AML-193 (cell line): ENCODE data around the gene ZNF778.
"Not testable (repeated sequence)": the region's sequence is repeated elsewhere in the genome, so short reads cannot be mapped to it uniquely, and the experiment has no call there.

Source experiments
- DNase-seq, 2 experiments: peaks; one replicate each; lab custom pipeline; 2025; lab: John Stamatoyannopoulos, UW

The ZNF778 gene

DNA sequence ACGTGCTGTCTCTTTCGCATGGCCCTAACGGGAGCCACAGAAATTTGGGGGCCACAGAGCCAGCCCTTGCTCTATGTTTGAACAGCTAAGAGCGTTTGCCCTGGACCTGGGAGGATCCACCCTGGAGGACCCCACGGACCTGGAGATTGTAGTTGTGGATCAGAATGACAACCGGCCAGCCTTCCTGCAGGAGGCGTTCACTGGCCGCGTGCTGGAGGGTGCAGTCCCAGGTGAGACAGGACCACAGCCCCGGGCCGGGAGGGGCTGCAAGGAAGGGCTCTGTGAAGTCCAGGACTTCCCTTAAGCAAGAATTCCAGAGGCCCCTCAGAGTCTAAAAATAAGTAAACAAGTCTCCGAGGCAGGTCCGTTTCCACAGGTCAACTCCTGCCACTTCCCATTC is 34.0 kb upstream of the ZNF778 start:
- DNase-seq: no peak

DNA sequence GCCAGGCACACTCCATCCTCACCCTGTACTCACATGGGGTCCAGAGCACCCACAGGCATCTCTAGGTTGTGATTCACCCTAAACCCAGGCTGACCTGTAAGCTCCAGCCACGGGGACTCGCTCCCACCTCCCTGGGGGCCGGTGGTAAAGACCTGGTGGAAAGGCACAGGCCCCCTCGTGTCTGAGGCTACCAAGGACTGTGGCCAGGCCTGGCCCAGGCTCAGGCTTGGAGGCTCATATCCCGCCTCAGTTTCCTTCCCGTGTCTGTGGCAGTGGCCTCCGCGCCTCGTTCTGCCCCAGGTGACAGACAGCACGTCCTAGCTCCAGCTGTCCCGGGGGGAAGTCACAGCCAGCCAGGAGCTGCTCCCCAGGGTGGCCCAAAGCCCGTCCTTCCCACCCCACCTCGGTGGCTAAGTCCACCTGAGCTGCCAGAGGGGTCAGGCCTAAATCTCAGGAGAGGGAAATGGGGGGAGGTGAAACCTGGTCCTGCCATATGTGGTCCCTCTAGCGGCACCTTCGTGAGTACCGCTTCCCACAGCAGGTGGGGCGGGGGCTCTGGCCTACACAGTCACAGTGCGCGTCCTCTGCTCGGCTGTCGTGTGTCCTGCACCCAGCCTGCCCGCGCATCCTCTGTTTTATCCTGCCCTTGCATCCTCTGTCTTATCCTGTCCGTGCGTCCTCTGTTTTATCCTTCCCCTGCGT is 33.4 kb upstream of the ZNF778 start:
- DNase-seq: no peak

DNA sequence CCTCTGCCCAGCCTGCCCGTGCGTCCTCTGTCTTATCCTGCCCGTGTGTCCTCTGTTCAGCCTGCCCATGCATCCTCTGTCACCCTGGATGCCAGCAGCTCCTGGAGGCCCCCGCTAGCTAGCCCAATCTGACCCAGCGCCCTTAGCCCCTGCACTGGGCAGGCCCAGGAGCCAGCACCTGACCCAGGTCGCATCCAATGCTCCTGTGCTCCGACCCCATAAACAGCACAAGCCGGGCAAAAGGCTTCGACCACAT is 32.9 kb upstream of the ZNF778 start:
- no peak for DNase-seq

DNA sequence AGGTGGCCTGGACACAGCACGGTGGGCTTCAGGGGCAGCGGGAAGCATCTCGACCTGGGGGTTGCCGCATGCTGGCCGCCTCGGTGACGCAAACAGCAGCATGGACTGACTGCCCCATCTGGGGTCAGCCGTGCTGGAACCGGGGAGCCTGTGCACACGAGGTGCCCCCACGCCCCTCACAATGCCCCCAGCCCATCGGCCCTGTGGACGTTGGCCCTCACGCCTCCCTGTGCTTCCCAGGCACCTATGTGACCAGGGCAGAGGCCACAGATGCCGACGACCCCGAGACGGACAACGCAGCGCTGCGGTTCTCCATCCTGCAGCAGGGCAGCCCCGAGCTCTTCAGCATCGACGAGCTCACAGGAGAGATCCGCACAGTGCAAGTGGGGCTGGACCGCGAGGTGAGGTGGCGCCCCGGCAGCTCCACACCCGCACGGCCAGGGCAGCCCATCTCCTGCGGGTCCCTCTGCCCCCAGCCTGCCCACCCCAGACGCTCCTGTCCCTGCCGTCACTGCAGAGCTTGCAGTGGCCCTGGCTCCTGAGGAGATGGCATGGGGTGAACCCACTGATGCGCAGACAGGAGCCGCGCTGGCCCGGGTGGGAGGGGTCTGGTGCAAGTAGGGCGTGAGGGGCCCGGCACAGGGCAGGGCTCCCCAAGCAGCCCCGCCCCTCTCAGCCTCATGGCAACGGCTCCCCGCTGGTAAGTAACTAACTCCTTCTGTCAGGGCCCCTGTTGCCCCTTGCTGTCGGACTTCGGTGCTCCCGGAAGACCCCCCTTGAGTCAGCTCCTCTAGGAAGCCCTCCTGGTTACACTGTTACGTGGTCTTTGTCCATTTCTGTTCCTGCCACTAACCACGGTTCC is 32.3 kb upstream of the ZNF778 start:
- DNase-seq: no peak

DNA sequence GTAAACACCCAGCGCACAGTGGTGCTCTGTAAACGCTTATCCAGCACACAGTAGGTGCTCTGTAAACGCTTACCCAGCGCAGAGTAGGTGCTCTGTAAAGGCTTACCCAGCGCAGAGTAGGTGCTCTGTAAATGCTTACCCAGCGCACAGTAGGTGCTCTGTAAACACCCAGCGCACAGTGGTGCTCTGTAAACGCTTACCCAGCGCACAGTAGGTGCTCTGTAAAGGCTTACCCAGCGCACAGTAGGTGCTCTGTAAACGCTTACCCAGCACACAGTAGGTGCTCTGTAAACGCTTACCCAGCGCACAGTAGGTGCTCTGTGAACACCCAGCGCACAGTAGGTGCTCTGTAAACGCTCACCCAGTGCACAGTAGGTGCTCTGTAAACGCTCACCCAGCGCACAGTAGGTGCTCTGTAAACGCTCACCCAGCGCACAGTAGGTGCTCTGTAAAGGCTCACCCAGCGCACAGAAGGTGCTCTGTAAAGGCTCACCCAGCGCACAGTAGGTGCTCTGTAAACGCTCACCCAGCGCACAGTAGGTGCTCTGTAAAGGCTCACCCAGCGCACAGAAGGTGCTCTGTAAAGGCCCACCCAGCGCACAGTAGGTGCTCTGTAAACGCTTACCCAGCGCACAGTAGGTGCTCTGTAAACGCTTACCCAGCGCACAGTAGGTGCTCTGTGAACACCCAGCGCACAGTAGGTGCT is 31.5 kb upstream of the ZNF778 start:
- DNase-seq: not testable (repeated sequence)

DNA sequence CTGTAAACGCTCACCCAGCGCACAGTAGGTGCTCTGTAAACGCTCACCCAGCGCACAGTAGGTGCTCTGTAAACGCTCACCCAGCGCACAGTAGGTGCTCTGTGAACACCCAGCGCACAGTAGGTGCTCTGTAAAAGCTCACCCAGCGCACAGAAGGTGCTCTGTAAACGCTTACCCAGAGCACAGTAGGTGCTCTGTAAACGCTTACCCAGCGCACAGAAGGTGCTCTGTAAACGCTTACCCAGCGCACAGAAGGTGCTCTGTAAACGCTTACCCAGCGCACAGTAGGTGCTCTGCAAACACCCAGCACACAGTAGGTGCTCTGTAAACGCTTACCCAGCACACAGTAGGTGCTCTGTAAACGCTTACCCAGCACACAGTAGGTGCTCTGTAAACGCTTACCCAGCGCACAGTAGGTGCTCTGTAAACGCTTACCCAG is 30.9 kb upstream of the ZNF778 start:
- DNase-seq: not testable (repeated sequence)

DNA sequence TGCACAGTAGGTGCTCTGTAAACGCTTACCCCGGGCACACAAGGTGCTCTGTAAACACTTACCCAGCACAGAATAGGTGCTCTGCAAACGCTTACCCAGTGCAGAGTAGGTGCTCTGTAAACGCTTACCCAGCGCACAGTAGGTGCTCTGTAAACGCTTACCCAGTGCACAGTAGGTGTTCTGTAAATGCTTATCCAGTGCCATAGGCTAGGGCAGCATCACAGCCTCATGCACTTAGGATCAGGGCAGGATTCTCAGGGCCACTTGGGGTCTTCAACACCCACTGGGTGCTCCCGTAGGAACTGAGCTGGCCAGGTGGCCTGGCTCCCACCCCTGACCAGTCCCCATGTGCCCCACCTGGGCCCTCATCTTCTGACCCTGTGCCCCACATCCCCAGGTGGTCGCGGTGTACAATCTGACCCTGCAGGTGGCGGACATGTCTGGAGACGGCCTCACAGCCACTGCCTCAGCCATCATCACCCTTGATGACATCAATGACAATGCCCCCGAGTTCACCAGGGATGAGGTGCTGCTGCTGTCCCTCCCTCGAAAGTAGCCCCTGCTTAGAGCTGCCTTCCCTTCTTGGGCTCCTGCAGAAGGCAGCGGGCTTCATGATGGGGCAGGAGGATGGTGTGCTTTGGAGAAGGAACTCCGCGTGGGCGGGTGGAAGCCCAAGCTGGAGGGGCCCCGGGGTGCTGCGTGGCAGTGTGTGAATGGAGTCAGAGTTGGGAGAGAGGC is 30.3 kb upstream of the ZNF778 start:
- peak; percentile 30 to 32 for DNase-seq

DNA sequence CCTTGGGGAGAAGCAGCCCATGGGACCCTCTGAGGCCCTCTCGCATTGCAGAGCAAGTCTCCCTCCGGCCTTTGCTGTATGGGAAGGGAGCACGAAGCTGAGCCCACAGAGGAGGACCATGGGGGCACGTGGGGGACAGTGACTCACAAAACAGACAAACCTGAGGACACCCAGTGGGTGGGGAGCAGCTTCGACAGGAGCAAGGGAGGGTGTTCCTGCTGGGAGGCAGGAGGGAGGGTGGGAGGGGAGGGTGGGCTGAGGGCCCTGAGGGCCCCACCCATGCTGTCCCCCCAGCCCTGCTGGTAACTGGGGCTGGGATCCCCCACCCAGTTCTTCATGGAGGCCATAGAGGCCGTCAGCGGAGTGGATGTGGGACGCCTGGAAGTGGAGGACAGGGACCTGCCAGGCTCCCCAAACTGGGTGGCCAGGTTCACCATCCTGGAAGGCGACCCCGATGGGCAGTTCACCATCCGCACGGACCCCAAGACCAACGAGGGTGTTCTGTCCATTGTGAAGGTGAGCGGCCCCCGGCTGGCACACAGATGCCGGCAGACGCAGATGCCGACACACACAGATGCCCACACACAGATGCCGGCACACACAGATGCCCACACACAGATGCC is 29.6 kb upstream of the ZNF778 start:
- DNase-seq: no peak

DNA sequence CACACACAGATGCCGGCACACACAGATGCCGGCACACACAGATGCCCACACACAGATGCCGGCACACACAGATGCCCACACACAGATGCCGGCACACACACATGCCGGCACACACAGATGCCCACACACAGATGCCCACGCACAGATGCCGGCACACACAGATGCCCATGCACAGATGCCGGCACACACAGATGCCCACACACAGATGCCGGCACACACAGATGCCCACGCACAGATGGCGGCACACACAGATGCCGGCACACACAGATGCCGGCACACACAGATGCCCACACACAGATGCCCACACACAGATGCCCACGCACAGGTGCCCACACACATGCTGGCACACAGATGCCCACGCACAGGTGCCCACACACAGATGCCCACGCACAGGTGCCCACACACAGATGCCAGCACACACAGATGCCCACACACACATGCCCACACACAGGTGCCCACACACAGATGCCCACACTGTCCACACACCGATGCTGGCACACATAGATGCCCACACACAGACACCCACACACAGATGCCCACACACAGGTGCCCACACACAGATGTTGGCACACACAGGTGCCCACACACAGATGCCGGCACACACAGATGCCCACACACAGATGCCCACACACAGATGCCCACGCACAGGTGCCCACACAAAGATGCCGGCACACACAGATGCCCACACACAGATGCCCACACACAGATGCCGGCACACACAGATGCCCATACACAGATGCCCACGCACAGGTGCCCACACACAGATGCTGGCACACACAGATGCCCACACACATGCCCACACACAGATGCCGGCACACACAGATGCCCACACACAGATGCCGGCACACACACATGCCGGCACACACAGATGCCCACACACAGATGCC is 28.8 kb upstream of the ZNF778 start:
- not testable (repeated sequence) for DNase-seq

DNA sequence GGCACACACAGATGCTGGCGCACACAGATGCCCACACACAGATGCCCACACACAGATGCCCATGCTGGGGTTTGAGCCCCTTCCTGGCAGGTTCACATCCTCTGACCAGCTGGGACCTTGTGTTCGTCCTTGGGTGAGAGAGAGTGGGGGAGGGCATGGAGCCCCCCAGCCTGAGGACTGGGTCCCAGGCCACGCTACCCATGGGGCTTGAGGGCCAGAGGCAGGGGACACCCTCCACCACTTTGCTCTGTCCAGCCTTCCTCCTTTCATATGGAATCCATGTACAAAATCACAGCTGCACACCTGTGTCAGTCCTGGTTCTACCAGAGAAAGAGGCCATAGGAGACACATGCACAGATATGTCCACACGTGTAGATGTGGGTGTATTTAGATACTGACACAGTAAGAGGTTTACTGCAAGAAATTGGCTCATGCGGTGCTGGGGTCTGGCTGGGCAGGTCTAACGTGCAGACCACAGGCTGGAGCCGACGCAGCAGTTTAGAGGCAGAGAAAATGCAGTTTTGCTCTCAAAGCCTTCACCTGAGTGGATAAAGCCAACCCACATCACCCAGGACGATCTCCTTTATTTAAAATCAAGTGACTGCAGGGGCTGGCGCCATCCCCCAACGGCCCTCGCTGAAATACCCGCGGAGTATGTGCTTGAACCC is 28.0 kb upstream of the ZNF778 start:
- DNase-seq: no peak

DNA sequence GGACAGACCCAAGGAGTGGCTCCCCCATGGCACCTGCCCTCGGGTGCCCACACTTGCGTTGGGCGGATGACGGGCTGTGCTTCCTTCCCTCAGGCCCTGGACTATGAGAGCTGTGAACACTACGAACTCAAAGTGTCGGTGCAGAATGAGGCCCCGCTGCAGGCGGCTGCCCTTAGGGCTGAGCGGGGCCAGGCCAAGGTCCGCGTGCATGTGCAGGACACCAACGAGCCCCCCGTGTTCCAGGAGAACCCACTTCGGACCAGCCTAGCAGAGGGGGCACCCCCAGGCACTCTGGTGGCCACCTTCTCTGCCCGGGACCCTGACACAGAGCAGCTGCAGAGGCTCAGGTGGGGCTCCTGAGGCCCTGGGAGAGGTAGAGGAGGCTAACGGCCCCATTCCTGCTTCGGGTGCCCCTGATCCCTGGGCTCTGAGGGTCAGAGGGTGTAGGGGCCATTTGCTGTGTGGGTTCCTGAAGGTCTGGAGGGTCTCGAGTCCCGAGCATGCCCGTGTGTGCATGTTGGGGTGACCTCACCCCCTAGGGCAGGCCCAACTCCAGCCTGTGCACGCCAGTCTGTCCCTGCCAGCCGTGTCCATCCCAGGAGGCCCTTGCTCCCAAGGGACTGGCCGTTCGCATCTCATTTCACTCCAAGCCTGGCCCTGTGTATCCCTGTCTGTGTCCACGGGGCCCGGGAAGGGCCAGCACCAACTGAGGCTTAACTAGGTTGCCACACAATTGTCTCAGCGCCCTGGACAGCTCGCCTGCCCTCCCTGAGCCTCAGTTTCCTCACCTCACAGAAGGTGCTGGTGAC is 27.1 kb upstream of the ZNF778 start:
- no peak for DNase-seq

DNA sequence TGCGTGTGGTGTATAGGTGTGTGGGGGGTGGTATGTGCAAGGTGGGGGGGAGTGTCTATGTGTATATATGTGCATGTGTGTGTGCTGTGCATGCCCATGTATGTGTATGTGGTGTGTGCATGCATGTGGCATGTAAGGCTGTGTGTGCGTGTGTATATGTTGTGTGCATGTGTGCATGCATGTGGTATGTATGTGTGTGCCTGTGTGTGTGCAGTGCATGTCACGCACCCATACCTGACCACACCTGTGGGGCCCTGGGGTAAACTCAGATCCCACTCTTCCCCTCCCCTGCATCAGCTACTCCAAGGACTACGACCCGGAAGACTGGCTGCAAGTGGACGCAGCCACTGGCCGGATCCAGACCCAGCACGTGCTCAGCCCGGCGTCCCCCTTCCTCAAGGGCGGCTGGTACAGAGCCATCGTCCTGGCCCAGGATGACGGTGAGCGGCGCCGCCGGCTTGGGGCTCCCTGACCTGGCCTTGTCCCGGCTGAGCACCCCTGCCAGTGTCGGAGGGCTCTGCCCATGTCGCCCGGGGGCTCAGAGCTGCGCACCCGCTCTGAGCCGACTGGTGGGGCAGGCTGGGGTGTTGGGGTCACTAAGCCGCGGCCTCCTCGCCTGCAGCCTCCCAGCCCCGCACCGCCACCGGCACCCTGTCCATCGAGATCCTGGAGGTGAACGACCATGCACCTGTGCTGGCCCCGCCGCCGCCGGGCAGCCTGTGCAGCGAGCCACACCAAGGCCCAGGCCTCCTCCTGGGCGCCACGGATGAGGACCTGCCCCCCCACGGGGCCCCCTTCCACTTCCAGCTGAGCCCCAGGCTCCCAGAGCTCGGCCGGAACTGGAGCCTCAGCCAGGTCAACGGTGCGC is 26.2 kb upstream of the ZNF778 start:
- DNase-seq: no peak

DNA sequence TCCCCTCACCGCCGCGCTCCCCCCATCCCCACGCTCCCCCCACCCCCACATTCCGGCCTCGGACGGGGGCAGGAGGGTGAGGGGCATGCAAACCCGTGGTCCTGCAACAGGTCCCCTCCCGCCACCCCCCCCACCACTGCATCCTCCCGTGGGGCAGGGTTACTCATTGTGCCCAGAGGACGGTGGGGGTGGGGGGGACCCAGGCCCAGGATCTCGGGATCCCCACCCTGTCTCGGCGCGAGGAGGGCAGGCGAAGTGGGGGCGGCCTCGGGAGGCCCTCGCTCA is 25.7 kb upstream of the ZNF778 start:
- DNase-seq: no peak

DNA sequence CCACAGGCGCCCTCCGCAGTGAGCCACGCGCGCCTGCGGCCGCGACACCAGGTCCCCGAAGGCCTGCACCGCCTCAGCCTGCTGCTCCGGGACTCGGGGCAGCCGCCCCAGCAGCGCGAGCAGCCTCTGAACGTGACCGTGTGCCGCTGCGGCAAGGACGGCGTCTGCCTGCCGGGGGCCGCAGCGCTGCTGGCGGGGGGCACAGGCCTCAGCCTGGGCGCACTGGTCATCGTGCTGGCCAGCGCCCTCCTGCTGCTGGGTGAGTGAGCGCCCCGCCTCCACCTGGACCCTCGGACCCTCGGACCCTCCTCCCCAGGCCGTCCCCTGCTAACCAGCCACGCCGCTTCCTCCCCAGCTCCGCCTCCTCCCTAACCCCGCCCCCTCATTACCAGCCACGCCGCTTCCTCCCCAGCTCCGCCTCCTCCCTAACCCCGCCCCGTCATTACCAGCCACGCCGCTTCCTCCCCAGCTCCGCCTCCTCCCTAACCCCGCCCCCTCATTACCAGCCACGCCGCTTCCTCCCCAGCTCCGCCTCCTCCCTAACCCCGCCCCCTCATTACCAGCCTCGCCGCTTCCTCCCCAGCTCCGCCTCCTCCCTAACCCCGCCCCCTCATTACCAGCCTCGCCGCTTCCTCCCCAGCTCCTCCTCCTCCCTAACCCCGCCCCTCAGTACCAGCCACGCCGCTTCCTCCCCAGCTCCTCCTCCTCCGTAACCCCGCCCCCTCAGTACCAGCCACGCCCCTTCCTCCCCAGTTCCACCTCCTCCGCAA is 25.1 kb upstream of the ZNF778 start:
- not testable (repeated sequence) for DNase-seq

DNA sequence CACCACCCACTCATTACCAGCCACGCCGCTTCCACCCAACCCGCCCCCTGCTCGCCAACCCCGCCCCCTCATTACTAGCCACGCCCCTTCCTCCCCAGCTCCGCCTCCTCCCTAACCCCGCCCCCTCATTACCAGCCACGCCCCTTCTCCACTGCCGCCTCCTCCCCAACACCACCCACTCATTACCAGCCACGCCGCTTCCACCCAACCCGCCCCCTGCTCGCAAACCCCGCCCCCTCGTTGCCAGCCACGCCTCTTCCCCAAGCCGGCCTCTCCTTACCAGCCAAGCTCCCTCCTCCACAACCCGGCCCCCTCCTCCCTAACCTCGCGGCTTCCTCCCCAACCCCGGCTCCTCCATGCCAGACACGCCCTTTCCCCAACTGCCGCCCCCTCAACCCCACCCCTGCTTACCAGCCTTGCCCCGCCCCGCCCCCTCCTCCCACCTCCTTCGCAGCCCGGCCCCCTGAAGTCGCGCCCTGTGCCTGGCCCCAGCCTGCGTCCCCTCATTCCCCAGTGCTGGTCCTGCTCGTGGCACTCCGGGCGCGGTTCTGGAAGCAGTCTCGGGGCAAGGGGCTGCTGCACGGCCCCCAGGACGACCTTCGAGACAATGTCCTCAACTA is 24.4 kb upstream of the ZNF778 start:
- DNase-seq: no peak

DNA sequence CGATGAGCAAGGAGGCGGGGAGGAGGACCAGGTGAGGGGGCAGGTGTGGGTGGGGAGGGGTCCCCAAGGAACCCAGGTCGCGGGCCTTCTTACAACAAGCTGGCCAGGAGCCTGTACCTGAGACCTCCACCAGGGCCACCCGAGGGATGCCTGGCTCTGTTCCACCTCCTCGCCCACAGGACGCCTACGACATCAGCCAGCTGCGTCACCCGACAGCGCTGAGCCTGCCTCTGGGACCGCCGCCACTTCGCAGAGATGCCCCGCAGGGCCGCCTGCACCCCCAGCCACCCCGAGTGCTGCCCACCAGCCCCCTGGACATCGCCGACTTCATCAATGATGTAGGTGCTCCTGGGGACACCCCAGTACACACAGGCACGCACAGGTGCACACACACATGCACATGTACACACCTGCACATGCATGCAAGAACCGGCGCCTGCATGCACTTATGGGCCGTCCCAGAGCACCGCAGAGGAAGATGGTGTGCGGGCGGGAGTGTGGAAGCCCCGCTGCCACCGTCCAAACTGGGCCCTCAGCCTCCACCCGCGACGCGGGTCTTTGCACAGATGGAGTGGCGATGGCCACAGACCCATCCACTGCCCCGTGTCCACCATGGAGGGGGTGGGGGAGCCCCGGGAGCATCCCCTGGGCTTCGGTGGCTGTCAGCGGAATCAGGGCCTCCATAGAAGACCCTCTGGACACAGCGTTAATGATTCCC is 23.8 kb upstream of the ZNF778 start:
- no peak for DNase-seq
